Kidney epithelial cell (primary cell): ENCODE data around the gene INS. TPM values are rescaled to one million over a fixed set of nuclear protein-coding genes. Genes with fewer than 3 reads are reported as not detected.

Source experiments
- DNase-seq: peaks from one replicate; pipeline ENCODE4 v3.0.0-alpha.2; 2010; ENCODE audit warnings: low read depth
- H3K27me3 ChIP-seq: 2 replicates; pipeline ENCODE4 v1.6.0; 2011; ENCODE audit warnings: low read length; ENCODE audit not compliant: control insufficient read depth, insufficient read depth
- H3K36me3 ChIP-seq: 2 replicates; pipeline ENCODE4 v1.5.1; 2011; ENCODE audit warnings: low read length; ENCODE audit not compliant: control insufficient read depth, insufficient read depth
- H3K4me3 ChIP-seq: 2 replicates; pipeline ENCODE4 v1.5.1; 2011; ENCODE audit warnings: low read depth, mild to moderate bottlenecking, control low read depth, low read length
- CTCF ChIP-seq: IDR thresholded peaks from 2 replicates; pipeline ENCODE4 v1.5.1; 2011; ENCODE audit warnings: mild to moderate bottlenecking, moderate library complexity, low read length, control low read depth, inconsistent platforms; ENCODE audit not compliant: insufficient read depth, poor library complexity, severe bottlenecking
- total RNA-seq: library from RNA; depleted of rRNA; stranded (reverse); fragments of >200 nt; gene quantifications from 2 replicates; pipeline ENCODE4 v1.2.3, GENCODE V29; 2015

INS gene
- total RNA-seq, 1 donor from 2014 or later = not detected

- Histone ChIP-seq H3K4me3 (no peak within 1 kb of the TSS), H3K27me3 (peaks cover 88% of the 10 kb centered on the region), H3K36me3 (no peaks in the 10 kb centered on the region)
- no peak for TF ChIP-seq CTCF
- no peak for DNase-seq
Observed at GRCh38 chr11:2139123-2139521, 21.9 kb downstream of the INS start, which contains the start of gene IGF2. Gene IGF2, minus strand, starts transcription at chr11:2139389. Its CDS starts 3,866 bp downstream, at chr11:2135523.

- no peak for TF ChIP-seq CTCF
- Histone ChIP-seq H3K4me3 (no peak overlapping the region), H3K36me3 (no peaks in the 10 kb centered on the region), H3K27me3 (peaks cover 88% of the 10 kb centered on the region)
- no peak for DNase-seq
Observed at GRCh38 chr11:2138431-2139122, 22.4 kb downstream of the INS start.

GRCh38 chr11:2138068-2138430 lies 23.0 kb downstream of the INS start:
- H3K4me3 ChIP-seq = no peak overlapping the region
- DNase-seq = no peak
- TF ChIP-seq CTCF = no peak
- peaks cover 88% of the 10 kb centered on the region for H3K27me3 ChIP-seq
- H3K36me3 ChIP-seq = no peaks in the 10 kb centered on the region

DNA sequence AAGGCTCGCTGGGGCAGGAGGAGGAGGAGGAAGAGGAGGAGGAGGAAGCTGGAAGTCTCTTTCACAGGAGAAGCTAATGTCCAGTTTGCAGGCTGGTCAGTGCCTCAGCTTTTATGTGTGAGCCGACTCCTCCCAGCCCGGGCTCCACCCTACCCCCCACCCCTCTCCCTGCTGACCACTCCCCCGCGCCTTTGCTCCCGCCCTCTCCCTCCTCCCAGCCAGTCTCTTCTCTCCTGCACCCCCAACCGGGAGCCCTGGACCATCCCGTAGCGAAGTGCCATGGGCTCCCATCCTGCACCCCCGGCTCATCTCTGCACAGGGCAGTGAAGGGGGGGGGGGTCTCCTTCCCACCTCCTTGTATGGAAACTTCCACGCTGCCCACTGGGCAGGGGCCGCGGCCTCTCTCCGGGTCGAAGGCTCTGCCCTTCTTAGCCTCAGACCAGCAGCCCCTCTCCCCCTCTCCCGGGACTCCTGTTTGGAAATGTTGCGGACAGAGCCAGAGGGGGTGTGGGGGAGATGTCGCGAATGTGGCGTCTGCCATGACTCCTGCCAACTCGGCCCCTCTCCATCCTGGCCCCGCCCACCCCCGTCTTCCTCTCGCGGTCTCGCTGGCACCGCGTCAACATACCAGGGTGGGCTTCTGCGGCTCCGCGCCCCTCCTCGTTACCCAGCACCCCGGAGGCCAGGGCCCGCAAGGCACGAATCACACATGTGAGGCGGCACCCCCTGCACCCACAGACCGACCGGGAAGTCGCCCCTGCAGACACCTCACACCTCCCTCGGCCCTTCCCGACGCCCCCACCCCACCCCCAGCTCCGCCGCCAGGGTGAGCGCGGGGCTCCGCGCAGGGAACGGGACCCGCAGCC lies 23.6 kb downstream of the INS start:
- no peak overlapping the region for H3K4me3 ChIP-seq
- DNase-seq = no peak

GRCh38 chr11:2136952-2137201 lies 24.1 kb downstream of the INS start:
- Histone ChIP-seq H3K36me3 (no peaks in the 10 kb centered on the region), H3K4me3 (no peak overlapping the region), H3K27me3 (peaks cover 89% of the 10 kb centered on the region)
- no peak for TF ChIP-seq CTCF
- DNase-seq = no peak

More for the DNA sequence above, 23.6 kb downstream of the INS start:
- peaks cover 88% of the 10 kb centered on the region for H3K27me3 ChIP-seq
- no peak for TF ChIP-seq CTCF
- no peaks in the 10 kb centered on the region for H3K36me3 ChIP-seq
